ENCODE data around the gene OR52L1.
"Not testable (repeated sequence)": the region's sequence is repeated elsewhere in the genome, so short reads cannot be mapped to it uniquely, and the experiment has no call there.

Gene OR52L1

DNA sequence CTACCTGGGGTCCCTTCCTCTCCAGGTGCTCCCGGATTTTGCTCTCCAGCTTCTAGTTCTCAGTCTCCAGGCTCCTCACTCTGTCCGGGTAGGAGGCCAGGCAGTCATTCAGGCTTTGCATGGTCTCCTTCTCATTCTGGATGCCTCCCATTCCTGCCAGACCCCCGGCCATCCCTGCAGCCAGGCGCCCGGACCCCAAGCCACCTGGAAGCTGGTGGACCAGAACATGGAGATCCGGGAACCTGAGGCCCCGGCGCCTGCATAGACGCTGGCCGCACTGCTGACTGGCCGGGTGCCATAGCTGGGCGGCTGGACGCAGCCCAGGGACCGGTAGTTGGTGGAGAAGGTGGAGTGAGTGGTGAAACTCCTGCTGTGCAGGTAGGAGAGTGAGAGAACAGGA lies 8.0 kb upstream of the OR52L1 start:
- Histone ChIP-seq H3K27me3 (ENCODE audit: control insufficient read depth, insufficient read depth, low read length) (no peaks in the 10 kb centered on the region), H3K4me1 (ENCODE audit: control insufficient read depth, insufficient read depth, low read length) (no peaks in the 10 kb centered on the region), H3K27ac (ENCODE audit: low read length) (no peak overlapping the region), H3K9me3 (ENCODE audit: control insufficient read depth, insufficient read depth, low read length) (no peaks in the 10 kb centered on the region), H3K36me3 (ENCODE audit: control insufficient read depth, insufficient read depth, low read length) (no peaks in the 10 kb centered on the region), H3K4me3 (ENCODE audit: low read length) (no peak overlapping the region)
- DNase-seq (ENCODE audit: low read depth, low spot score), result no peak
- WGBS (ENCODE audit: insufficient coverage, insufficient read length), result no CpG with 5 or more reads among the region's 14 CpGs

DNA sequence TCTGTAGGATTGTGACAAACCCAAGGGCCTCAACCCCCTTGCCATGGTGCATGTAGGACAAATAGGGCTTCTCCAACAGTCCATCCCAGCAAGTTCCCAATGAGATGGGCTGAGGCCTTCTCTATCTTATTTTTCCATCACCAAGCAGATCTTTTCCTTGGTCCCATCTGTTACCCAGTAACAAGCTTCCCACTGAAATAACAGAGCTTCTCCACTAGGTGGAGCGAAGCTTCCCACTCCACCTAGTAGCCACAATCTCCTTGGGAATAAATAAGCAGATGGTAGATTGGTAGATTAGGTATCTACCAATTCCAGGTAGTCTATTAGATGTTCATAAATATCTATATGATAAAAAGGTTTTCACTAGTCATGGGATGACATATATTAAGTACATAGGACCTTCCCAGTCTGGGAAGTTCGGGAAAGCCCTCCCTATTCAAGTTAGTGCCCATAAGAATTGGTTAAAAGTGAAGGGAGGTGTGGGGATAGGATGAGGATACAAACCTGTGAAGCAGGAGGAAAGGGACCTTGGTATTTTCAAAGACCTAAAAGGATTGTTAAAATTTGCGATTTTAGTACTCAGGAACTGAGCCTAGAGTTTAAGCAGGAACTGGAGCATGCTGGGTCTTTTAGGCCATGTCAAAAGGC lies 5.9 kb upstream of the OR52L1 start:
- no peaks in the 10 kb centered on the region for H3K9me3 ChIP-seq (ENCODE audit: control insufficient read depth, insufficient read depth, low read length)
- H3K27ac ChIP-seq (ENCODE audit: low read length), result no peak overlapping the region
- no peaks in the 10 kb centered on the region for H3K27me3 ChIP-seq (ENCODE audit: control insufficient read depth, insufficient read depth, low read length)
- DNase-seq (ENCODE audit: low read depth, low spot score), result peak; percentile 18
- no peaks in the 10 kb centered on the region for H3K36me3 ChIP-seq (ENCODE audit: control insufficient read depth, insufficient read depth, low read length)
- no peaks in the 10 kb centered on the region for H3K4me1 ChIP-seq (ENCODE audit: control insufficient read depth, insufficient read depth, low read length)
- no CpG with 5 or more reads among the region's 3 CpGs for WGBS (ENCODE audit: insufficient coverage, insufficient read length)
- no peak overlapping the region for H3K4me3 ChIP-seq (ENCODE audit: low read length)

DNA sequence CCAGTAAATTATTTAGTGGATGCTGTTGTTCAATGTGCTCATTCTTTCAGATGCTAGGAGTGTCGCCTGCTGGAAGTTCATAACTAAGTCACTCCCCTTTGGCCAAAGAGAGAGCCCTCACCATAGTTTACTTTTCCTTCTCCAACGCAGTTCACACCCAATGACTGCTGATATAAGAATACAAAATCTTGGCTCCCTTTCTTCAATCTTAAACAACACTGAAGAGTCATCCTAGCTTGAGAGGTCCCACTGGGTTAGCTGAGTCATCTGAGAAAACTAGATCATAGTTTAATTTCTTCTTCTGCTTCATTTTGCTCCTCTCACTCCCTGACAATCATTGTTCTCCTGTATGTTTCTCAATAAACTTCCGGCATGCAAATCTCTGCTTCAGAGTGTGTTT lies 5.4 kb upstream of the OR52L1 start:
- Histone ChIP-seq H3K27me3 (ENCODE audit: control insufficient read depth, insufficient read depth, low read length) (no peaks in the 10 kb centered on the region), H3K4me1 (ENCODE audit: control insufficient read depth, insufficient read depth, low read length) (no peaks in the 10 kb centered on the region), H3K4me3 (ENCODE audit: low read length) (no peak overlapping the region), H3K9me3 (ENCODE audit: control insufficient read depth, insufficient read depth, low read length) (no peaks in the 10 kb centered on the region), H3K27ac (ENCODE audit: low read length) (no peak overlapping the region), H3K36me3 (ENCODE audit: control insufficient read depth, insufficient read depth, low read length) (no peaks in the 10 kb centered on the region)
- no CpG with 5 or more reads among the region's 3 CpGs for WGBS (ENCODE audit: insufficient coverage, insufficient read length)
- DNase-seq (ENCODE audit: low read depth, low spot score), result no peak

DNA sequence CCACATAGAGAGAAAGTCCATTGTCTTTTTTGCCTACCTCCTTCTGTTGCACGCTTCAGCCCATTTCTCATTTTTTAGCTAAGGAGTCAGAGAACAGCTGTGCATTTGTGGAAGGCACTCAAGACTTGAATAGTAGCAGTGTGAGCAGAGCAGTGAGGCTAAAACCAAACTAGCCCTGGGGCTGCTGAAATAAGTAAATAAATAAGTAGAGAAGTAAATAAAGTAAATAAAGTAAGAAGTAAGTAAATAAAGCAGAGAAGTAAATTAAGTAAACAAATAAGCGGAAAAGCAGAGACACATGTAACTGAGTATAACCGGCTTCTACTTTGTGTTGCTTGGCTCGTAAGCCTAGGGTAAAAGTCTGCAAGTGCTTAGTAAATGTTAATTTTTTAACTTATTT lies 2.4 kb upstream of the OR52L1 start:
- Histone ChIP-seq H3K27me3 (ENCODE audit: control insufficient read depth, insufficient read depth, low read length) (no peaks in the 10 kb centered on the region), H3K9me3 (ENCODE audit: control insufficient read depth, insufficient read depth, low read length) (no peaks in the 10 kb centered on the region), H3K4me1 (ENCODE audit: control insufficient read depth, insufficient read depth, low read length) (no peaks in the 10 kb centered on the region), H3K27ac (ENCODE audit: low read length) (no peak overlapping the region), H3K36me3 (ENCODE audit: control insufficient read depth, insufficient read depth, low read length) (no peaks in the 10 kb centered on the region), H3K4me3 (ENCODE audit: low read length) (no peak overlapping the region)
- no CpG with 5 or more reads among the region's 4 CpGs for WGBS (ENCODE audit: insufficient coverage, insufficient read length)
- DNase-seq (ENCODE audit: low read depth, low spot score), result no peak

DNA sequence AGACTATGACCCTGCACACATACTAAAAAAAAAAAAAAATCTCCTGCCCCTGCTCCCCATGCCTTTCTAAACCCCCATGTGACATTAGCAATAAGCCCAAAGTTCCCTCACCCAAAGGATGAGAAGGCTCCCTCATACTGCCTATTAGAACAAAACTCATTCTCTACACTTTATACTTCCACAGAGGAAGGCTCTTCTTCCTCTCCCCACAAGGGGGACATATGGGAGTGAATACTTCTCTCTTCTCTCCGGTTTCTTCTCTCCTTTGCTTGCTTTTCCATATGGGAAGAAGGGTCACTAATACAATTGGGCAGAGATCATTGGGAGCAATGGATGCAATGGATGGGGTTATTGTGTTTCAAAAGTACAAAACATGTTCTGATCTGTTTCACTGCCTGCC lies 3.3 kb downstream of the OR52L1 start:
- H3K9me3 ChIP-seq (ENCODE audit: control insufficient read depth, insufficient read depth, low read length), result no peaks in the 10 kb centered on the region
- no peak for DNase-seq (ENCODE audit: low read depth, low spot score)
- H3K4me3 ChIP-seq (ENCODE audit: low read length), result no peak overlapping the region
- no peak overlapping the region for H3K27ac ChIP-seq (ENCODE audit: low read length)
- no peaks in the 10 kb centered on the region for H3K4me1 ChIP-seq (ENCODE audit: control insufficient read depth, insufficient read depth, low read length)
- H3K27me3 ChIP-seq (ENCODE audit: control insufficient read depth, insufficient read depth, low read length), result no peaks in the 10 kb centered on the region
- WGBS (ENCODE audit: insufficient coverage, insufficient read length), result no CpG with 5 or more reads among the region's 1 CpG
- H3K36me3 ChIP-seq (ENCODE audit: control insufficient read depth, insufficient read depth, low read length), result no peaks in the 10 kb centered on the region

DNA sequence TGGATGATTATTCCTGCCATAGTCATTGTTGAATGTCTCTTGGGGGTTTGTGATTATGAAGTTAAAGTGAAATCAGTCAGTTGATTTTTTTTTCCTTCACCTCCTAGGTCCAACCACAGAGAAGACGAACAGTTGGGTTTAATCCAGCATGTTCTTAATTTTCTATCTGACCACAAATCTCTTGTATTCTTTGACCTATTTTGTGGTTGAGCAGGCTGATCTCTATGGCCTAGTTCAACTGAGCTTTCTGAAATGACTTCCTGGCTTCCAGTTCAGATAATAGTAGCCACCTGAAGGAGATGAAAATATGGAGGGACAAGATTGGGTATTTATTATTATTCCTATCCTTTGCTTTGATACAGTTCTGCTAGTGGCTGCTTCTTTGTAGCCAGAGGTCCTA lies 13.3 kb downstream of the OR52L1 start:
- no CpG with 5 or more reads among the region's 1 CpG for WGBS (ENCODE audit: insufficient coverage, insufficient read length)
- Histone ChIP-seq H3K27me3 (ENCODE audit: control insufficient read depth, insufficient read depth, low read length) (no peaks in the 10 kb centered on the region), H3K9me3 (ENCODE audit: control insufficient read depth, insufficient read depth, low read length) (no peaks in the 10 kb centered on the region), H3K4me3 (ENCODE audit: low read length) (no peak overlapping the region), H3K27ac (ENCODE audit: low read length) (no peak overlapping the region), H3K4me1 (ENCODE audit: control insufficient read depth, insufficient read depth, low read length) (no peaks in the 10 kb centered on the region), H3K36me3 (ENCODE audit: control insufficient read depth, insufficient read depth, low read length) (no peaks in the 10 kb centered on the region)
- no peak for DNase-seq (ENCODE audit: low read depth, low spot score)

DNA sequence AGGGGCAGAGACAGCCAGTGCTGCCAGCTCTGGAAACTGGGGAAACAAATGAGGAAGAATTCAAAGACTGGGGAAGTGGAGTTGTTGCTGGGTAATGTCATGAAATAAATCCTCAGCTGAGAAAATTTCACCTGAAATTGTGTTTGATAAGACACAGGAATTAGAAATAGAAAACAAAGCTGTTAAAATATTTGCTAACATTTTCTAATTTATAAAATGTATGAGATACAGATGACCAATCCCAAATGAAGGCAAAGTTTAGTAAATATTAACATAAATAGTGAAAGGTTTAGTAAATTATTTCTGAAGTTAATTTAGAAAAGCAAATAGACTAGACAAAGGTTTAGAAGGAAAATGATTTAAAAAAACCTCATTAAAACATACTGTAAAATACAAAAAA lies 18.4 kb downstream of the OR52L1 start, which contains the start of gene OR56A5:
OR56A5 (minus strand) TSS at position 101 of the 400 bp plus-strand sequence; CDS start at position 101, 0 bp downstream.
- Histone ChIP-seq H3K4me1 (ENCODE audit: control insufficient read depth, insufficient read depth, low read length) (no peaks in the 10 kb centered on the region), H3K27me3 (ENCODE audit: control insufficient read depth, insufficient read depth, low read length) (no peaks in the 10 kb centered on the region), H3K9me3 (ENCODE audit: control insufficient read depth, insufficient read depth, low read length) (no peaks in the 10 kb centered on the region; the same call in 1 of the 2 replicates), H3K4me3 (ENCODE audit: low read length) (no peak within 1 kb of the TSS), H3K36me3 (ENCODE audit: control insufficient read depth, insufficient read depth, low read length) (no peaks in the 10 kb centered on the region), H3K27ac (ENCODE audit: low read length) (no peak within 1 kb of the TSS)
- DNase-seq (ENCODE audit: low read depth, low spot score), result no peak

DNA sequence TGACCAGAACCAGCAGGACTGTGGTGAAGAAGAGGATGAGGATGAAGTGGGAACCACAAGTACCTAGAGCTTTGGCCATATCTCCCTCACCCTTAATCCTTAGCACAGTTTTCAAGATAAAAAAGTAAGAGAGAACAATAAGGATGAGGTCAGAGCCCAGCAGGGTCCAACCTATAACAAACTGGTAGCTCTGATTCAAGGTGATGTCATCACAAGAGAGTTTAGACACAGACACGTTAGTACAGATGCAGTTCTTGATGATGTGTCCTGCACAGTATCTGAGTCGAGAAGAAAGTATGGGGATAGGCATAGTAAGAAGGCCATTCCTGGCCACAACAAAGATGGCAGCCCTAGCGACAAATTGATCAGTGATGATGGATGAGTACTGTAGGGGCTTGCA lies 19.1 kb downstream of the OR52L1 start:
- DNase-seq (ENCODE audit: low read depth, low spot score), result no peak
- no peaks in the 10 kb centered on the region for H3K4me1 ChIP-seq (ENCODE audit: control insufficient read depth, insufficient read depth, low read length)
- H3K27ac ChIP-seq (ENCODE audit: low read length), result no peak overlapping the region
- no peaks in the 10 kb centered on the region for H3K27me3 ChIP-seq (ENCODE audit: control insufficient read depth, insufficient read depth, low read length)
- WGBS (ENCODE audit: insufficient coverage, insufficient read length), result no CpG with 5 or more reads among the region's 3 CpGs
- no peak overlapping the region for H3K4me3 ChIP-seq (ENCODE audit: low read length)
- no peaks in the 10 kb centered on the region; the same call in 1 of the 2 replicates for H3K9me3 ChIP-seq (ENCODE audit: control insufficient read depth, insufficient read depth, low read length)
- H3K36me3 ChIP-seq (ENCODE audit: control insufficient read depth, insufficient read depth, low read length), result no peaks in the 10 kb centered on the region

DNA sequence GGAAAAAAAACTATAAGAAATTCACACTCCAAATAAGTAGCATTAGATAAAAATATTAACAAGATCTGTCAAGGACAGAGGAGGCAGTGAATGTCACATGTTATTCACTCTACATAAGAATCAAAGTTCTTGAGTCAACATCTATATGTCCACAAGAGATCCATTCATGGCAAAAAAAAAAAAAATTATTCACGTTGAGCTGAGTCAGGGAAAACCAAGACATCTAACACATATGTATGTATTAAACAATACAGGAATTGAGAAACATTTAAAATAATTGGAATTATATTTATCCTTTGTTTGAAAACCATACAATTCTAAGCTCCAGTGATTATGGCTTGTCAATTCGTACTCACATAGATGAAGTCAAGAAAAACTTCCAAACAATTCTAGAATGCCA lies 19.8 kb downstream of the OR52L1 start:
- no CpG with 5 or more reads among the region's 2 CpGs for WGBS (ENCODE audit: insufficient coverage, insufficient read length)
- no peaks in the 10 kb centered on the region for H3K4me1 ChIP-seq (ENCODE audit: control insufficient read depth, insufficient read depth, low read length)
- H3K27ac ChIP-seq (ENCODE audit: low read length), result no peak overlapping the region
- no peaks in the 10 kb centered on the region; the same call in 1 of the 2 replicates for H3K9me3 ChIP-seq (ENCODE audit: control insufficient read depth, insufficient read depth, low read length)
- no peak overlapping the region for H3K4me3 ChIP-seq (ENCODE audit: low read length)
- no peak for DNase-seq (ENCODE audit: low read depth, low spot score)
- no peaks in the 10 kb centered on the region for H3K27me3 ChIP-seq (ENCODE audit: control insufficient read depth, insufficient read depth, low read length)
- H3K36me3 ChIP-seq (ENCODE audit: control insufficient read depth, insufficient read depth, low read length), result no peaks in the 10 kb centered on the region

DNA sequence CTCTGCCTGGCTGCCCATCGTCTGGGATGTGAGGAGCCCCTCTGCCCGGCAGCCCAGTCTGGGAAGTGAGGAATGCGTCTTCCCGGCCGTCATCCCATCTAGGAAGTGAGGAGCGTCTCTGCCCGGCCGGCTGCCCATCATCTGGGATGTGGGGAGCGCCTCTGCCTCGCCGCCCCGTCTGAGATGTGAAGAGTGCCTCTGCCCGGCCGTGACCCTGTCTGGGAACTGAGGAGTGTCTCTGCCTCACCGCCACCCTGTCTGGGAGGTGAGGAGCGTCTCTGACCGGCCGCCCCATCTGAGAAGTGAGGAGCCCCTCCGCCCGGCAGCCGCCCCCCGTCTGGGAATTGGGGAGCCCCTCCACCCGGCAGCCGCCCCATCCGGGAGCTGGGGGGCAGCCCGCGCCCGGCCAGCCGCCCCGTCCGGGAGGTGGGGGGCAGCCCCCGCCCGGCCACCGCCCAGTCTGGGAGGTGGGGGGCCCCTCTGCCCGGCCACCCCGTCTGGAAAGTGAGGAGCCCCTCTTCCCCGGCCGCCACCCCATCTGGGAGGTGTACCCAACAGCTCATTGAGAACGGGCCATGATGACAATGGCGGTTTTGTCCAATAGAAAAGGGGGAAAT lies 26.0 kb downstream of the OR52L1 start:
- not testable (repeated sequence) for H3K9me3 ChIP-seq (ENCODE audit: control insufficient read depth, insufficient read depth, low read length); H3K36me3 ChIP-seq (ENCODE audit: control insufficient read depth, insufficient read depth, low read length); H3K4me1 ChIP-seq (ENCODE audit: control insufficient read depth, insufficient read depth, low read length); H3K4me3 ChIP-seq (ENCODE audit: low read length); DNase-seq (ENCODE audit: low read depth, low spot score); H3K27ac ChIP-seq (ENCODE audit: low read length); H3K27me3 ChIP-seq (ENCODE audit: control insufficient read depth, insufficient read depth, low read length)
- no CpG with 5 or more reads among the region's 40 CpGs for WGBS (ENCODE audit: insufficient coverage, insufficient read length)

DNA sequence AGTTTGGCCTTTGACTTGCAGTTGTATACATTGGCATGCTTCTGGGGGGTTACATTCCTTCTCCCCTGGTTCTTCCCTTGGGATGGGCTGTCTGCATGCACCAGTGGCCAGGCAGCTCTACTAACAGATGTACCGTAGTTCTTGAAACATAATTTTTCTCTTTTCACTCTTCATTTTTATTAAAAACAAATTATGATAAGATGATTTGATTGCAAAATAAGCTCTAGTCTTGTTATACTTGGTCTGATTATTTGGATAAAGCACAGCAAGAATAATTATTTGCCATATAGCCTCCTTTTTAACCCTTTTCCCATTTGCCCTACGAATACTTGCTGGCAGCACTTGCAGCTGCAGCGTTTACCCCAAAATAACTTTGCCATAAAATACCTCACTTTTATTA lies 31.2 kb downstream of the OR52L1 start:
- Histone ChIP-seq H3K4me1 (ENCODE audit: control insufficient read depth, insufficient read depth, low read length) (no peaks in the 10 kb centered on the region), H3K4me3 (ENCODE audit: low read length) (no peak overlapping the region), H3K36me3 (ENCODE audit: control insufficient read depth, insufficient read depth, low read length) (no peaks in the 10 kb centered on the region), H3K27me3 (ENCODE audit: control insufficient read depth, insufficient read depth, low read length) (no peaks in the 10 kb centered on the region), H3K9me3 (ENCODE audit: control insufficient read depth, insufficient read depth, low read length) (no peaks in the 10 kb centered on the region), H3K27ac (ENCODE audit: low read length) (no peak overlapping the region)
- DNase-seq (ENCODE audit: low read depth, low spot score), result no peak
- WGBS (ENCODE audit: insufficient coverage, insufficient read length), result no CpG with 5 or more reads among the region's 3 CpGs

Measured in iPS DF 6.9 (cell line).